HepG2 (cell line): ENCODE results near the gene ZBTB44. TPM values are rescaled to one million over a fixed set of nuclear protein-coding genes. Genes with fewer than 3 reads are reported as not detected.
A peak's percentile ranks its signal among the peaks of the same experiment; 100 is the strongest.

Source experiments
- ATAC-seq: fragments of 200-7000 bp; cut with Tn5 transposase; 3 replicates; pipeline ENCODE4 v1.9.1; 2020; ENCODE audit warnings: mild to moderate bottlenecking, moderate library complexity
- BruUV-seq: library from RNA; stranded (reverse); fragments of 400-500 nt; replicated peaks from 2 replicates; lab custom pipeline; 2021; lab: Mats Ljungman, UMichigan
- CTCF ChIA-PET: fragments of 300-600 bp; formaldehyde crosslinking; extraction: SDS; loops from one replicate; lab custom pipeline; 2021; ENCODE audit warnings: low total read pairs, inconsistent platforms, low intra/inter-chr PET ratio; lab: Yijun Ruan, JAX
- POLR2A ChIA-PET: fragments of 350-600 bp; sonication (Branson Sonifier 250); formaldehyde crosslinking; loops from one replicate; lab custom pipeline; 2020; ENCODE audit warnings: antibody characterized with exemption, inconsistent platforms; lab: Yijun Ruan, JAX
- DNase-seq: peaks from one replicate; pipeline ENCODE4 v3.0.0-alpha.2; 2015; ENCODE audit warnings: low spot score
- FAIRE-seq: peaks from 3 replicates; lab custom pipeline; 2011; peaks lifted over from hg19 to GRCh38; lab: Jason Lieb, UNC
- H2AFZ ChIP-seq: one replicate; pipeline ENCODE4 v1.6.1; 2011; ENCODE audit warnings: low read length, inconsistent platforms
- H3K27ac ChIP-seq: fragments of 300-600 bp; 3 replicates; pipeline ENCODE4 v1.8.0; 2011; ENCODE audit warnings: mixed run types, mild to moderate bottlenecking, mixed read lengths, low read length, inconsistent platforms; ENCODE audit not compliant: insufficient read depth; ENCODE audit errors: extremely low read length
- H3K27me3 ChIP-seq, 2 experiments: fragments of 200-600 bp in 1 of 2; 2 replicates in 1 of 2; 3 replicates in 1 of 2; pipeline versions ENCODE4 v1.6.0 to v1.8.0; 2011; ENCODE audit warnings: low read length in 2 of 2, mild to moderate bottlenecking in 2 of 2, moderate library complexity in 2 of 2, inconsistent platforms in 1 of 2; ENCODE audit not compliant: insufficient read depth in 2 of 2, control insufficient read depth in 1 of 2
- H3K36me3 ChIP-seq, 2 experiments: fragments of 200-600 bp in 1 of 2; replicated peaks in 1 of 2; 2 replicates in 1 of 2; 3 replicates in 1 of 2; pipeline versions ENCODE4 v1.5.1 to v1.8.0; 2011; ENCODE audit warnings: low read length in 2 of 2, inconsistent platforms in 1 of 2; ENCODE audit not compliant: insufficient read depth in 2 of 2, control insufficient read depth in 1 of 2
- H3K4me1 ChIP-seq: 2 replicates; pipeline ENCODE4 v1.5.1; 2012; ENCODE audit warnings: low read length, inconsistent platforms; ENCODE audit not compliant: insufficient read depth
- H3K4me2 ChIP-seq: 2 replicates; pipeline ENCODE4 v1.6.0; 2011; ENCODE audit warnings: low read depth, low read length, inconsistent platforms
- H3K4me3 ChIP-seq, 3 experiments: fragments of 200-600 bp in 1 of 3; sonication (generic), shearing (Covaris generic) in 1 of 3; replicated peaks in 1 of 3; 2 replicates each; pipeline ENCODE4 v1.5.1; 2011 to 2016; ENCODE audit warnings: low read length in 3 of 3, inconsistent platforms in 2 of 3, low read depth in 2 of 3, mild to moderate bottlenecking in 2 of 3, control low read depth in 1 of 3, mixed read lengths in 1 of 3; ENCODE audit not compliant: insufficient read depth in 1 of 3
- H3K79me2 ChIP-seq: one replicate; pipeline ENCODE4 v1.6.1; 2011; ENCODE audit warnings: low read length, inconsistent platforms; ENCODE audit not compliant: insufficient read depth
- H3K9ac ChIP-seq: 2 replicates; pipeline ENCODE4 v1.6.0; 2011; ENCODE audit warnings: mild to moderate bottlenecking, low read depth, low read length, inconsistent platforms; ENCODE audit not compliant: insufficient read depth
- H3K9me3 ChIP-seq: 2 replicates; pipeline ENCODE4 v1.5.1; 2012; ENCODE audit warnings: mild to moderate bottlenecking, low read length
- H4K20me1 ChIP-seq: 2 replicates; pipeline ENCODE4 v1.6.0; 2011; ENCODE audit warnings: inconsistent platforms, mild to moderate bottlenecking, low read length, moderate library complexity; ENCODE audit not compliant: insufficient read depth
- ATF3 ChIP-seq: sonication (generic); formaldehyde crosslinking; IDR thresholded peaks from 2 replicates; pipeline ENCODE4 v1.4.0; 2020; ENCODE audit warnings: missing genetic modification reagents
- ZNF687 ChIP-seq: sonication (generic); formaldehyde crosslinking; IDR thresholded peaks from 2 replicates; pipeline ENCODE4 v1.5.1; 2020; ENCODE audit warnings: mild to moderate bottlenecking, missing genetic modification reagents, moderate library complexity
- WGBS: methylation state at CpG from one replicate; pipeline ENCODE4 v1.1.6; 2017; ENCODE audit warnings: low lambda C conversion rate; 5-methylcytosine and 5-hydroxymethylcytosine counted together
- in situ Hi-C: cut with HindIII; loops from 2 replicates; pipeline ENCODE4 v1.10.0; 2017; ENCODE audit warnings: low pct_unique_long_range_greater_than_20kb; ENCODE audit not compliant: extremely low pct_ligation_motif_present
- intact Hi-C: fragments of 100-400 bp; cut with micrococcal nuclease; formaldehyde crosslinking; loops from one replicate; pipeline ENCODE4 v1.10.0; 2022; ENCODE audit not compliant: unreplicated experiment
- polyA plus RNA-seq, 8 experiments: library from polyadenylated mRNA; depleted of rRNA in 3 of 8; stranded (reverse) in 7 of 8; unstranded in 1 of 8; fragments of >200 nt; fragmentation: Illumina TruSeq in 4 of 8; extraction: Trizol in 4 of 8; gene quantifications; 2 replicates each; pipeline versions ENCODE4 v1.2.1 to v1.2.3, GENCODE V29; 2011 to 2016; ENCODE audit warnings: low read depth in 4 of 8, missing spikeins in 1 of 8, mixed read lengths in 1 of 8; ENCODE audit not compliant: insufficient read depth in 1 of 8
- total RNA-seq, 5 experiments: library from RNA; depleted of rRNA; stranded (reverse); fragments of >200 nt; fragmentation: Illumina TruSeq; extraction: Trizol; gene quantifications; 2 replicates each; pipeline ENCODE4 v1.2.3, GENCODE V29; 2016; ENCODE audit warnings: low read depth in 1 of 5

ZBTB44 gene
- total and polyA plus RNA-seq, 2 of the 13 experiments (the other 11 are each of a cell fraction or from before 2014, with no cell fraction given), result 22.8 to 23.6 TPM

DNA sequence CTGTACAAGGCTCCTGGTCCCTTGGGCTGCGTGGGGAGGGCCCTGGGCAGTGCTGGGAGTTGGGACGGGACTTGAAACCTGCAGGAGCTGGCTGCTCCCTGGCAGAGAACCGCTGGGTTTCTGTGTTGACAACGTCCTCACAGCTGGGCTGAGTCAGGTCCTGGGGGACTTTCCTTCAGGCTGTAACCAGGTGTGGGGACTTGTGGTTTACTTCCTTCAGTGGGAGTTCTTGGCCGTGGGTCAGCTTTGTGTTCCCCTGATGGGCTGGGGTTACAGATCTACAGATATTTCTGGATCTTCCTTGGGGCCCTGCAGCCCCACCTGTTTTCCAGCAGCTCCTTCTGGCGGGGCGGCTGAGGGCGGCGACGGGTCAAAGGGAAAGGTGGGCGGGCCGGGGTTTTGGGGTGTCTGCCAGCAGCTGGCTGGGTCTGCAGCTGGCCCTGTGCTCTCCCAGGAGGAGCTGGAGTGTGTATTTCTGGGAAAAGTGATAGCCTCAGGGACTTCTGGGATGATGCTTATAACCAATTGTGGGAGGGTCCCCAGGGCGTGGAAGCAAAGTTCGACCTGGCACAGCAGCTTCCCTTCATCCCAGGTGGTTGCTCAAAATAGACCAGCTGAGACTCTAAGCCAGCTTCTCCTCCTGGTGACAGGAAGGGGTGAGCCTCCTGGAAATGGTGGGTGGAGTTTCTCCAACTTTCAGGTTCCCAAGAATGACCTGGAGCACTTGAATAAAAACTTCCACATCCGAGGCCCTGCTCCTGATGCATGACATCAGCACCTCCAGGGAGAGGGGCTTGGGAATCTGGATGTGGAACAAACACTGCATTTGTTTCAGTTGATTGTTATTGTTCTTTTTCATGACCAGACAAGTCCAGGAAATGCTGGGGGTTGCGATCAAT is 136.0 kb downstream of the ZBTB44 start:
- in situ Hi-C loops, result no loop called here
- Histone ChIP-seq H3K4me1 (peaks cover 45% of the 10 kb centered on the region), H4K20me1 (no peaks in the 10 kb centered on the region), H3K4me3 (no peak overlapping the region), H3K27ac (no peak overlapping the region), H3K9me3 (no peaks in the 10 kb centered on the region; the same call in 1 of the 2 replicates), H3K27me3 (no peaks in the 10 kb centered on the region), H3K79me2 (no peaks in the 10 kb centered on the region), H3K4me2 (no peak overlapping the region), H2AFZ (no peak overlapping the region), H3K9ac (no peak overlapping the region), H3K36me3 (no peaks in the 10 kb centered on the region)
- intact Hi-C loops, result no loop called here
- DNase-seq (no peak), FAIRE-seq (no peak), ATAC-seq (no peak)
- ChIA-PET CTCF (no interaction called here), POLR2A (no interaction called here)
- 80% methylated on average over 5 of the region's 16 CpGs for WGBS
- no TSS peak for BruUV-seq
- TF ChIP-seq ATF3 (CRISPR knock-in tag) (no peak), ZNF687 (CRISPR knock-in tag) (peak; percentile 35; the same call in 1 of the 2 replicates)
